ENCODE data around the gene METTL4. TPM values are rescaled to one million over a fixed set of nuclear protein-coding genes. Genes with fewer than 3 reads are reported as not detected.

METTL4 gene
- polyA plus RNA-seq, 2 of the 4 experiments (the other 2 are of a cell fraction): 7.1 to 14.9 TPM

- TF ChIP-seq CHD2 (IDR thresholded peaks at IDR 0.05; ENCODE audit: low read length, partially characterized antibody) (no peak), EHF (CRISPR knock-in tag; IDR thresholded peaks at IDR 0.05) (no peak), GATA3 (IDR thresholded peaks at IDR 0.05; ENCODE audit: borderline replicate concordance) (no peak)
Observed at GRCh38 chr18:2511451-2511850, 59.9 kb downstream of the METTL4 start (continued).

DNA sequence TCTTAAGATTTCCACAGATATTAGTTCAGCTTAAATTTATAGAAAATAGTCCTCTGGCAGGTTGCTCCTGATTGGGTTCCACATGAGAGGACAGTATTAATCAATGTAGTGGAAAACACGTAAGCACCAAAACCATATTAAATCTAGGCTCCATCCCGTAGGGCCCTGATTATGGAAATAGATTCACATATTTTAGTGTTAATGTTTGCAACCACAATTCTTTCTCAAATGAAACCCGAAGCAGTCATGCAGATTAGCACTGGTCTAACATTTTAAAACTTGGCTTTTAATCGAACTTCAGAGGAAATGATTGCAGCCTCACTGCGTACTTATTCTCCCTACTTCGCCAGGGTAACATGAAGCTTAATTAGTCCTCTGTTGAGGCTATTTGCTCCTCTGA is 60.9 kb downstream of the METTL4 start:
- ChIA-PET CTCF (interaction anchor here (0.7 kb wide), 1 partner anchor 94 kb away, joined by 3 read pairs; no protein-coding TSS in a partner anchor), POLR2A (no interaction called here)
- DNase-seq (ENCODE audit: low read depth in 1 of 2, low spot score in 1 of 2): no peak
- H3K4me3 ChIP-seq: no peak overlapping the region
- ATAC-seq: no peak
- FAIRE-seq: no peak
- peaks cover 17% of the 10 kb centered on the region for H3K4me1 ChIP-seq
- no peaks in the 10 kb centered on the region for H3K9me3 ChIP-seq
- H3K4me2 ChIP-seq: no peak overlapping the region
- 76% methylated on average over 6 of the region's 6 CpGs for WGBS (ENCODE audit: missing lambda C conversion rate)
- no peak for TF ChIP-seq EHMT2 (IDR thresholded peaks at IDR 0.05; ENCODE audit: low read depth)
- no peak for TF ChIP-seq JUN (IDR thresholded peaks at IDR 0.05)
- no peak for TF ChIP-seq HMGXB4 (CRISPR knock-in tag; IDR thresholded peaks at IDR 0.05; ENCODE audit: borderline replicate concordance)
- TF ChIP-seq, protein P1, sequence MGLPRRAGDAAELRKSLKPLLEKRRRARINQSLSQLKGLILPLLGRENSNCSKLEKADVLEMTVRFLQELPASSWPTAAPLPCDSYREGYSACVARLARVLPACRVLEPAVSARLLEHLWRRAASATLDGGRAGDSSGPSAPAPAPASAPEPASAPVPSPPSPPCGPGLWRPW (IDR thresholded peaks at IDR 0.05): no peak
- no peak for TF ChIP-seq EP300 (IDR thresholded peaks at IDR 0.05)
- TF ChIP-seq, protein P2, sequence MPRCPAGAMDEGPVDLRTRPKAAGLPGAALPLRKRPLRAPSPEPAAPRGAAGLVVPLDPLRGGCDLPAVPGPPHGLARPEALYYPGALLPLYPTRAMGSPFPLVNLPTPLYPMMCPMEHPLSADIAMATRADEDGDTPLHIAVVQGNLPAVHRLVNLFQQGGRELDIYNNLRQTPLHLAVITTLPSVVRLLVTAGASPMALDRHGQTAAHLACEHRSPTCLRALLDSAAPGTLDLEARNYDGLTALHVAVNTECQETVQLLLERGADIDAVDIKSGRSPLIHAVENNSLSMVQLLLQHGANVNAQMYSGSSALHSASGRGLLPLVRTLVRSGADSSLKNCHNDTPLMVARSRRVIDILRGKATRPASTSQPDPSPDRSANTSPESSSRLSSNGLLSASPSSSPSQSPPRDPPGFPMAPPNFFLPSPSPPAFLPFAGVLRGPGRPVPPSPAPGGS (IDR thresholded peaks at IDR 0.05): no peak
- TF ChIP-seq, protein P3, sequence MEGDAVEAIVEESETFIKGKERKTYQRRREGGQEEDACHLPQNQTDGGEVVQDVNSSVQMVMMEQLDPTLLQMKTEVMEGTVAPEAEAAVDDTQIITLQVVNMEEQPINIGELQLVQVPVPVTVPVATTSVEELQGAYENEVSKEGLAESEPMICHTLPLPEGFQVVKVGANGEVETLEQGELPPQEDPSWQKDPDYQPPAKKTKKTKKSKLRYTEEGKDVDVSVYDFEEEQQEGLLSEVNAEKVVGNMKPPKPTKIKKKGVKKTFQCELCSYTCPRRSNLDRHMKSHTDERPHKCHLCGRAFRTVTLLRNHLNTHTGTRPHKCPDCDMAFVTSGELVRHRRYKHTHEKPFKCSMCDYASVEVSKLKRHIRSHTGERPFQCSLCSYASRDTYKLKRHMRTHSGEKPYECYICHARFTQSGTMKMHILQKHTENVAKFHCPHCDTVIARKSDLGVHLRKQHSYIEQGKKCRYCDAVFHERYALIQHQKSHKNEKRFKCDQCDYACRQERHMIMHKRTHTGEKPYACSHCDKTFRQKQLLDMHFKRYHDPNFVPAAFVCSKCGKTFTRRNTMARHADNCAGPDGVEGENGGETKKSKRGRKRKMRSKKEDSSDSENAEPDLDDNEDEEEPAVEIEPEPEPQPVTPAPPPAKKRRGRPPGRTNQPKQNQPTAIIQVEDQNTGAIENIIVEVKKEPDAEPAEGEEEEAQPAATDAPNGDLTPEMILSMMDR (IDR thresholded peaks at IDR 0.05): no peak
- TF ChIP-seq, protein P4, sequence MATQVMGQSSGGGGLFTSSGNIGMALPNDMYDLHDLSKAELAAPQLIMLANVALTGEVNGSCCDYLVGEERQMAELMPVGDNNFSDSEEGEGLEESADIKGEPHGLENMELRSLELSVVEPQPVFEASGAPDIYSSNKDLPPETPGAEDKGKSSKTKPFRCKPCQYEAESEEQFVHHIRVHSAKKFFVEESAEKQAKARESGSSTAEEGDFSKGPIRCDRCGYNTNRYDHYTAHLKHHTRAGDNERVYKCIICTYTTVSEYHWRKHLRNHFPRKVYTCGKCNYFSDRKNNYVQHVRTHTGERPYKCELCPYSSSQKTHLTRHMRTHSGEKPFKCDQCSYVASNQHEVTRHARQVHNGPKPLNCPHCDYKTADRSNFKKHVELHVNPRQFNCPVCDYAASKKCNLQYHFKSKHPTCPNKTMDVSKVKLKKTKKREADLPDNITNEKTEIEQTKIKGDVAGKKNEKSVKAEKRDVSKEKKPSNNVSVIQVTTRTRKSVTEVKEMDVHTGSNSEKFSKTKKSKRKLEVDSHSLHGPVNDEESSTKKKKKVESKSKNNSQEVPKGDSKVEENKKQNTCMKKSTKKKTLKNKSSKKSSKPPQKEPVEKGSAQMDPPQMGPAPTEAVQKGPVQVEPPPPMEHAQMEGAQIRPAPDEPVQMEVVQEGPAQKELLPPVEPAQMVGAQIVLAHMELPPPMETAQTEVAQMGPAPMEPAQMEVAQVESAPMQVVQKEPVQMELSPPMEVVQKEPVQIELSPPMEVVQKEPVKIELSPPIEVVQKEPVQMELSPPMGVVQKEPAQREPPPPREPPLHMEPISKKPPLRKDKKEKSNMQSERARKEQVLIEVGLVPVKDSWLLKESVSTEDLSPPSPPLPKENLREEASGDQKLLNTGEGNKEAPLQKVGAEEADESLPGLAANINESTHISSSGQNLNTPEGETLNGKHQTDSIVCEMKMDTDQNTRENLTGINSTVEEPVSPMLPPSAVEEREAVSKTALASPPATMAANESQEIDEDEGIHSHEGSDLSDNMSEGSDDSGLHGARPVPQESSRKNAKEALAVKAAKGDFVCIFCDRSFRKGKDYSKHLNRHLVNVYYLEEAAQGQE (IDR thresholded peaks at IDR 0.05): no peak
- no peak for TF ChIP-seq NR3C1 (IDR thresholded peaks at IDR 0.05)
- TF ChIP-seq CBX2 (IDR thresholded peaks at IDR 0.05; ENCODE audit: borderline replicate concordance, low read depth): no peak
- no peak for TF ChIP-seq ZFP36 (IDR thresholded peaks at IDR 0.05; ENCODE audit: borderline replicate concordance, partially characterized antibody)
- TF ChIP-seq FOSB (CRISPR knock-in tag; IDR thresholded peaks at IDR 0.05): no peak
- no peak for TF ChIP-seq HDAC2 (IDR thresholded peaks at IDR 0.05)
- no peak for TF ChIP-seq GATA3 (IDR thresholded peaks at IDR 0.05; ENCODE audit: borderline replicate concordance)
- H3K27ac ChIP-seq: no peak overlapping the region

DNA sequence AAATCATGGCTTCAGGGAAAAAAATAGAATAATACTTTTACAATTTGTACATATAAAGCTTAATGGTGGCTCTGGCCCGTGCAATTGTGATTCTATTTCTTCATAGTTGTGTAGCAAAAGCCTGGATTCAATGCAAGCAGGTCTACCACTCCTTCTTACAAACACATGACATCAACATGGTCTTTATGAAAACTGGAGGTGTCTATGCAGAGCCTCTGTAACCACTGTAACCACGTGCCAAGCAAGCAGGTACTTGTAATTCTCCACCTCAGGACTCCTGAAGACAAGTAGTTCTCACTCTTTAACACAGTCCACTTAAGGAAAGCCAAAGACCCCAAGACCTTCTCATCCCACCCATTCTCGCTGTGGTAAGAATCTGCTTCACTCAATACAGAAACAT is 62.6 kb downstream of the METTL4 start:
- Histone ChIP-seq H3K4me1 (peaks cover 2% of the 10 kb centered on the region; the same call in 2 of the 3 replicates), H3K9me3 (no peaks in the 10 kb centered on the region), H3K4me2 (no peak overlapping the region), H3K4me3 (no peak overlapping the region), H3K27ac (no peak overlapping the region)
- TF ChIP-seq RAD21 (conservative IDR thresholded peaks at IDR 0.05 in 1 of 2, IDR thresholded peaks at IDR 0.05 in 1 of 2) (no peak), CEBPB (IDR thresholded peaks at IDR 0.05) (no peak), NFE2L2 (conservative IDR thresholded peaks at IDR 0.05; ENCODE audit: low read length) (no peak), RCOR1 (IDR thresholded peaks at IDR 0.05; ENCODE audit: low read depth, low read length) (no peak), RARB (CRISPR knock-in tag; IDR thresholded peaks at IDR 0.05) (no peak), POLR2A (IDR thresholded peaks at IDR 0.05; ENCODE audit: low read length) (no peak), NR3C1 (IDR thresholded peaks at IDR 0.05) (no peak), FOSL2 (IDR thresholded peaks at IDR 0.05) (no peak), FOSL2 (CRISPR knock-in tag; IDR thresholded peaks at IDR 0.05) (no peak), EP300 (IDR thresholded peaks at IDR 0.05) (no peak), HOXB5 (CRISPR knock-in tag; IDR thresholded peaks at IDR 0.05) (no peak), FOXS1 (CRISPR knock-in tag; IDR thresholded peaks at IDR 0.05) (no peak), USF2 (IDR thresholded peaks at IDR 0.05) (no peak), CBX8 (IDR thresholded peaks at IDR 0.05) (no peak)
- TF ChIP-seq, protein P1 (IDR thresholded peaks at IDR 0.05): no peak
- POLR2A ChIA-PET: no interaction called here
- 56% methylated on average over 3 of the region's 3 CpGs for WGBS (ENCODE audit: missing lambda C conversion rate)
- no peak for FAIRE-seq
- no peak for ATAC-seq
- CTCF ChIA-PET: no interaction called here
- DNase-seq (ENCODE audit: low read depth in 1 of 2, low spot score in 1 of 2): no peak

All from A549 (cell line).